ENCODE results near the gene ARFGEF2. TPM values are rescaled to one million over a fixed set of nuclear protein-coding genes. Genes with fewer than 3 reads are reported as not detected.
"Not testable (repeated sequence)": the region's sequence is repeated elsewhere in the genome, so short reads cannot be mapped to it uniquely, and the experiment has no call there.

ARFGEF2 gene
- 10 to 100 TPM; 29.8 to 31.5 TPM for total RNA-seq

- H3K4me3 Mint-ChIP-seq = peak within 1 kb of the TSS; percentile 100
- peak; percentile 96 for DNase-seq (ENCODE audit: low spot score)
- H3K4me1 Mint-ChIP-seq (ENCODE audit: low read depth in 2 of 2) = peaks cover 31 to 45% of the 10 kb centered on the region in 2 donors
- peak within 1 kb of the TSS; percentile 94 to 97 for H3K27ac Mint-ChIP-seq
- no peaks in the 10 kb centered on the region for H3K36me3 Mint-ChIP-seq
- no peaks in the 10 kb centered on the region for H3K9me3 Mint-ChIP-seq
- ATAC-seq = peak; percentile 98
- H3K27me3 Mint-ChIP-seq = no peaks in the 10 kb centered on the region
Observed at GRCh38 chr20:48921168-48921882, at the start of gene ARFGEF2. ARFGEF2 (plus strand) TSS chr20:48921711; CDS start chr20:48921890, 179 bp downstream.

GRCh38 chr20:48875233-48875913 is 46.1 kb upstream of the ARFGEF2 start:
- Mint-ChIP-seq H3K4me3 (peak overlapping the region; percentile 47), H3K4me1 (ENCODE audit: low read depth in 2 of 2) (peaks cover 23 to 24% of the 10 kb centered on the region in 2 donors), H3K36me3 (no peaks in the 10 kb centered on the region), H3K9me3 (no peaks in the 10 kb centered on the region), H3K27me3 (peaks cover 0 to 6% of the 10 kb centered on the region in 2 donors), H3K27ac (peak overlapping the region; percentile 39 to 43)
- ATAC-seq = peak in 1 of 2 donors; percentile 48
- DNase-seq (ENCODE audit: low spot score) = no peak

GRCh38 chr20:48875914-48876240 is 45.6 kb upstream of the ARFGEF2 start:
- peak overlapping the region in 1 of 2 donors; percentile 39 for H3K27ac Mint-ChIP-seq
- peaks cover 0 to 6% of the 10 kb centered on the region in 2 donors for H3K27me3 Mint-ChIP-seq
- peaks cover 23 to 24% of the 10 kb centered on the region in 2 donors for H3K4me1 Mint-ChIP-seq (ENCODE audit: low read depth in 2 of 2)
- H3K4me3 Mint-ChIP-seq = no peak overlapping the region
- DNase-seq (ENCODE audit: low spot score) (no peak), ATAC-seq (no peak)
- no peaks in the 10 kb centered on the region for H3K9me3 Mint-ChIP-seq
- H3K36me3 Mint-ChIP-seq = no peaks in the 10 kb centered on the region

- Mint-ChIP-seq H3K9me3 (no peaks in the 10 kb centered on the region), H3K4me1 (ENCODE audit: low read depth in 2 of 2) (peaks cover 23 to 24% of the 10 kb centered on the region in 2 donors), H3K27ac (no peak overlapping the region), H3K36me3 (no peaks in the 10 kb centered on the region), H3K27me3 (peaks cover 0 to 6% of the 10 kb centered on the region in 2 donors), H3K4me3 (no peak overlapping the region)
- no peak for DNase-seq (ENCODE audit: low spot score)
- no peak for ATAC-seq
Observed at GRCh38 chr20:48877304-48877703, 44.2 kb upstream of the ARFGEF2 start.

GRCh38 chr20:48878534-48879248 is 42.8 kb upstream of the ARFGEF2 start:
- no peak for ATAC-seq
- no peaks in the 10 kb centered on the region for H3K36me3 Mint-ChIP-seq
- DNase-seq (ENCODE audit: low spot score) = no peak
- no peaks in the 10 kb centered on the region for H3K9me3 Mint-ChIP-seq
- no peak overlapping the region for H3K4me3 Mint-ChIP-seq
- no peak overlapping the region for H3K27ac Mint-ChIP-seq
- H3K27me3 Mint-ChIP-seq = peaks cover 0 to 6% of the 10 kb centered on the region in 2 donors
- H3K4me1 Mint-ChIP-seq (ENCODE audit: low read depth in 2 of 2) = peaks cover 18 to 19% of the 10 kb centered on the region in 2 donors

- H3K4me1 Mint-ChIP-seq (ENCODE audit: low read depth in 2 of 2) = peaks cover 11 to 15% of the 10 kb centered on the region in 2 donors
- peaks cover 0 to 6% of the 10 kb centered on the region in 2 donors for H3K27me3 Mint-ChIP-seq
- DNase-seq (ENCODE audit: low spot score) = no peak
- H3K9me3 Mint-ChIP-seq = no peaks in the 10 kb centered on the region
- no peaks in the 10 kb centered on the region for H3K36me3 Mint-ChIP-seq
- H3K4me3 Mint-ChIP-seq = no peak overlapping the region
- no peak for ATAC-seq
- H3K27ac Mint-ChIP-seq = no peak overlapping the region
Observed at GRCh38 chr20:48879612-48880245, 41.8 kb upstream of the ARFGEF2 start.

- no peaks in the 10 kb centered on the region for H3K36me3 Mint-ChIP-seq
- no peak overlapping the region for H3K4me3 Mint-ChIP-seq
- H3K9me3 Mint-ChIP-seq = no peaks in the 10 kb centered on the region
- peaks cover 0 to 3% of the 10 kb centered on the region in 2 donors for H3K27me3 Mint-ChIP-seq
- ATAC-seq (no peak), DNase-seq (ENCODE audit: low spot score) (no peak)
- no peak overlapping the region for H3K27ac Mint-ChIP-seq
- H3K4me1 Mint-ChIP-seq (ENCODE audit: low read depth in 2 of 2) = peaks cover 5 to 9% of the 10 kb centered on the region in 2 donors
Observed at GRCh38 chr20:48880331-48880730, 41.2 kb upstream of the ARFGEF2 start.

- no peak for ATAC-seq
Observed at GRCh38 chr20:48880981-48881657, 40.4 kb upstream of the ARFGEF2 start.

GRCh38 chr20:48885237-48885636 is 36.3 kb upstream of the ARFGEF2 start:
- no peak overlapping the region for H3K27ac Mint-ChIP-seq
- no peaks in the 10 kb centered on the region for H3K4me1 Mint-ChIP-seq (ENCODE audit: low read depth in 2 of 2)
- no peak for DNase-seq (ENCODE audit: low spot score)
- no peaks in the 10 kb centered on the region for H3K36me3 Mint-ChIP-seq
- ATAC-seq = no peak
- H3K9me3 Mint-ChIP-seq = no peaks in the 10 kb centered on the region
- H3K4me3 Mint-ChIP-seq = no peak overlapping the region
- H3K27me3 Mint-ChIP-seq = peaks cover 0 to 3% of the 10 kb centered on the region in 2 donors

More at GRCh38 chr20:48880981-48881657, 40.4 kb upstream of the ARFGEF2 start:
- peaks cover 0 to under 1% of the 10 kb centered on the region in 2 donors for H3K4me1 Mint-ChIP-seq (ENCODE audit: low read depth in 2 of 2)
- H3K36me3 Mint-ChIP-seq = no peaks in the 10 kb centered on the region
- H3K9me3 Mint-ChIP-seq = no peaks in the 10 kb centered on the region
- no peaks in the 10 kb centered on the region for H3K27me3 Mint-ChIP-seq
- DNase-seq (ENCODE audit: low spot score) = no peak
- no peak overlapping the region for H3K27ac Mint-ChIP-seq
- H3K4me3 Mint-ChIP-seq = no peak overlapping the region

GRCh38 chr20:48886194-48886593 is 35.3 kb upstream of the ARFGEF2 start:
- DNase-seq (ENCODE audit: low spot score) (no peak), ATAC-seq (no peak)
- Mint-ChIP-seq H3K9me3 (no peaks in the 10 kb centered on the region), H3K27me3 (peaks cover 0 to 8% of the 10 kb centered on the region in 2 donors), H3K27ac (no peak overlapping the region), H3K36me3 (no peaks in the 10 kb centered on the region), H3K4me3 (no peak overlapping the region), H3K4me1 (ENCODE audit: low read depth in 2 of 2) (peaks cover 0 to under 1% of the 10 kb centered on the region in 2 donors)

GRCh38 chr20:48886811-48887210 is 34.7 kb upstream of the ARFGEF2 start:
- Mint-ChIP-seq H3K27ac (no peak overlapping the region), H3K4me1 (ENCODE audit: low read depth in 2 of 2) (peaks cover 0 to 4% of the 10 kb centered on the region in 2 donors), H3K27me3 (peaks cover 0 to 11% of the 10 kb centered on the region in 2 donors), H3K36me3 (no peaks in the 10 kb centered on the region), H3K4me3 (no peak overlapping the region), H3K9me3 (no peaks in the 10 kb centered on the region)
- no peak for ATAC-seq
- no peak for DNase-seq (ENCODE audit: low spot score)

GRCh38 chr20:48888517-48888916 is 33.0 kb upstream of the ARFGEF2 start:
- not testable (repeated sequence) for H3K4me3 Mint-ChIP-seq; ATAC-seq; H3K36me3 Mint-ChIP-seq; H3K9me3 Mint-ChIP-seq; DNase-seq (ENCODE audit: low spot score); H3K27ac Mint-ChIP-seq
- H3K4me1 Mint-ChIP-seq (ENCODE audit: low read depth in 2 of 2) = peaks cover 10 to 19% of the 10 kb centered on the region in 2 donors
- peaks cover 0 to 11% of the 10 kb centered on the region in 2 donors for H3K27me3 Mint-ChIP-seq

Data from natural killer cell treated with Interleukin-12 subunit alpha and Interleukin-12 subunit beta and Interleukin-15 and Interleukin-18, amount 100 ng/mL, for 72 hours (primary cell).